Measurements from ENCODE around the gene OR6C75. TPM values are rescaled to one million over a fixed set of nuclear protein-coding genes. Genes with fewer than 3 reads are reported as not detected.

The OR6C75 gene
- total and polyA plus RNA-seq, 2 donors from 2014 or later: not detected

GRCh38 chr12:55372521-55372920 is 9.7 kb downstream of the OR6C75 start:
- H3K27me3 ChIP-seq (ENCODE audit: control insufficient read depth, insufficient read depth, low read length): no peaks in the 10 kb centered on the region
- DNase-seq: no peak
- no peaks in the 10 kb centered on the region for H3K36me3 ChIP-seq (ENCODE audit: control insufficient read depth in 2 of 3, insufficient read depth in 3 of 3, low read length in 3 of 3)
- intact Hi-C loops (cut with DNase I): no loop called here
- no peak for FAIRE-seq
- H3K9me3 ChIP-seq (ENCODE audit: control insufficient read depth in 2 of 3, insufficient read depth in 1 of 3, low read length in 3 of 3): no peaks in the 10 kb centered on the region
- no peak overlapping the region for H3K4me3 ChIP-seq (ENCODE audit: low read length in 3 of 3)
- TF ChIP-seq CTCF (IDR thresholded peaks at IDR 0.05; ENCODE audit: borderline replicate concordance, extremely low read depth, insufficient read depth): no peak
- H3K4me1 ChIP-seq (ENCODE audit: control insufficient read depth in 2 of 3, insufficient read depth in 2 of 3, low read depth in 1 of 3, low read length in 3 of 3): no peaks in the 10 kb centered on the region
- no peak overlapping the region for H3K9ac ChIP-seq (ENCODE audit: low read length in 3 of 3)
- H3K27ac ChIP-seq (ENCODE audit: low read depth in 2 of 2, low read length in 2 of 2): no peak overlapping the region

GRCh38 chr12:55385891-55386290 is 23.1 kb downstream of the OR6C75 start:
- Histone ChIP-seq H3K9me3 (ENCODE audit: control insufficient read depth in 2 of 3, insufficient read depth in 1 of 3, low read length in 3 of 3) (no peaks in the 10 kb centered on the region), H3K27me3 (ENCODE audit: control insufficient read depth, insufficient read depth, low read length) (no peaks in the 10 kb centered on the region), H3K36me3 (ENCODE audit: control insufficient read depth in 2 of 3, insufficient read depth in 3 of 3, low read length in 3 of 3) (no peaks in the 10 kb centered on the region), H3K27ac (ENCODE audit: low read depth in 2 of 2, low read length in 2 of 2) (no peak overlapping the region), H3K9ac (ENCODE audit: low read length in 3 of 3) (no peak overlapping the region), H3K4me1 (ENCODE audit: control insufficient read depth in 2 of 3, insufficient read depth in 2 of 3, low read depth in 1 of 3, low read length in 3 of 3) (no peaks in the 10 kb centered on the region), H3K4me3 (ENCODE audit: low read length in 3 of 3) (no peak overlapping the region)
- FAIRE-seq (no peak), DNase-seq (no peak)
- intact Hi-C loops (cut with DNase I): no loop called here
- no peak for TF ChIP-seq CTCF (IDR thresholded peaks at IDR 0.05; ENCODE audit: borderline replicate concordance, extremely low read depth, insufficient read depth)

- Histone ChIP-seq H3K36me3 (ENCODE audit: control insufficient read depth in 2 of 3, insufficient read depth in 3 of 3, low read length in 3 of 3) (no peaks in the 10 kb centered on the region), H3K4me1 (ENCODE audit: control insufficient read depth in 2 of 3, insufficient read depth in 2 of 3, low read depth in 1 of 3, low read length in 3 of 3) (no peaks in the 10 kb centered on the region), H3K27ac (ENCODE audit: low read depth in 2 of 2, low read length in 2 of 2) (no peak overlapping the region), H3K9ac (ENCODE audit: low read length in 3 of 3) (no peak overlapping the region), H3K9me3 (ENCODE audit: control insufficient read depth in 2 of 3, insufficient read depth in 1 of 3, low read length in 3 of 3) (no peaks in the 10 kb centered on the region), H3K27me3 (ENCODE audit: control insufficient read depth, insufficient read depth, low read length) (no peaks in the 10 kb centered on the region), H3K4me3 (ENCODE audit: low read length in 3 of 3) (no peak overlapping the region)
- intact Hi-C loops (cut with DNase I): no loop called here
- no peak for FAIRE-seq
- no peak for DNase-seq
- no peak for TF ChIP-seq CTCF (IDR thresholded peaks at IDR 0.05; ENCODE audit: borderline replicate concordance, extremely low read depth, insufficient read depth)
These were observed 29.4 kb downstream of the OR6C75 start for GRCh38 chr12:55392032-55392795.
